Cardiac fibroblast (primary cell): Measurements from ENCODE around the gene IRX1.
A peak's percentile ranks its signal among the peaks of the same experiment; 100 is the strongest.

Source experiments
- DNase-seq, 2 donors: peaks; one replicate each; pipeline versions ENCODE4 v3.0.0 to v3.0.0-alpha.2; 2010; ENCODE audit warnings: low read depth in 2 of 2
- H3K4me3 ChIP-seq, 2 donors: replicated peaks in 1 of 2; 1 replicate in 1 of 2; 2 replicates in 1 of 2; pipeline ENCODE4 v1.5.1; 2011; ENCODE audit warnings: low read depth in 2 of 2, low read length in 2 of 2, mild to moderate bottlenecking in 2 of 2, moderate library complexity in 1 of 2
- TF ChIP-seq, protein P1 (sequence below): IDR thresholded peaks from one replicate; pipeline ENCODE4 v1.5.1; 2011; ENCODE audit warnings: low read depth, mild to moderate bottlenecking, low read length, inconsistent platforms

Gene IRX1

DNA sequence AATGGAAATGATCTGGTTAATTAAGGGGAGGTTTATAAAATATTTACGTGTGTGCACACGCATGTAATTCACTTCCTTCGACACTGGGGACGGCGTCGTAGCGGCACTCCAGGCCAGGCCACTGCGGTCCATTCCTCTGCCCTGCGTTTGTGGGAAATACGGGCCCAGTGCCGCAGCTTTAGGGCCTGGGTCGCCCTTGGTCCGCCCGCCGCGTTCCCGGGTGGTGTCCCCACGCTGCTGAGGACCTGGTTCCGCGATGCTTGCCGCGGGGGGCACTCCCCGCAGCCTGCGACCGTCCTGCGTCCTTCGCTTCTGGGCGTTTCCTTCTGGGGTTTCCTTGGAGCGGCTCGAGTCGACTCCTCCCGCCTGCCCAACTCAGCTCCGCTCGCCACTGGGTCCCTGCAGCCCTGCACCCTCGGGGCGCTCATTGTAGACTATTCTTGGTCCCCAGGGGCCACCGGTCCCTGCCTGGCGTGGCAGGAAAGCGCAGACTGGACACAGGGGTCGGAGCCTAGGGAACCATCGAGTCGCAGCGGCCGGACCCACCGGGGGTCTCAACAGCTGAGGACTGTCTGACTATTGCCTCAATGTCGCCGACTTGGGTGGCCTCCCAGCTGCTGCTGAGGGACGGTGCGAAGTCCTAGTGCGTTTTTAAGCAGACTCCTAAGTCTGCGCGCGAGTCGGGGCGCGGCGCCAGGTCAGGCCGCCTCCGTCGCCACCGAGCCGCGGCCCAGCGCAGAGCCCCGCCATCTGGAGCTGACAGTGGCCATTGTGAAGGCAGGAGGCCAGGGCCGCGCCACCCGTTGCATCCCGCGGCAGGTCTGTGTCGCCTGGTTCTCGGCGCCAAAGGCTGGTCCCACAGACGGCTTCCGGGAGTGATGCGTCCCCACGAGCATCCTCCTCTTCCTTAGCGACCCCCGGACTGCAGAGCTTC, 4.4 kb upstream of the IRX1 start:
- no peak for DNase-seq
- no peak overlapping the region for H3K4me3 ChIP-seq
- TF ChIP-seq, protein P1, sequence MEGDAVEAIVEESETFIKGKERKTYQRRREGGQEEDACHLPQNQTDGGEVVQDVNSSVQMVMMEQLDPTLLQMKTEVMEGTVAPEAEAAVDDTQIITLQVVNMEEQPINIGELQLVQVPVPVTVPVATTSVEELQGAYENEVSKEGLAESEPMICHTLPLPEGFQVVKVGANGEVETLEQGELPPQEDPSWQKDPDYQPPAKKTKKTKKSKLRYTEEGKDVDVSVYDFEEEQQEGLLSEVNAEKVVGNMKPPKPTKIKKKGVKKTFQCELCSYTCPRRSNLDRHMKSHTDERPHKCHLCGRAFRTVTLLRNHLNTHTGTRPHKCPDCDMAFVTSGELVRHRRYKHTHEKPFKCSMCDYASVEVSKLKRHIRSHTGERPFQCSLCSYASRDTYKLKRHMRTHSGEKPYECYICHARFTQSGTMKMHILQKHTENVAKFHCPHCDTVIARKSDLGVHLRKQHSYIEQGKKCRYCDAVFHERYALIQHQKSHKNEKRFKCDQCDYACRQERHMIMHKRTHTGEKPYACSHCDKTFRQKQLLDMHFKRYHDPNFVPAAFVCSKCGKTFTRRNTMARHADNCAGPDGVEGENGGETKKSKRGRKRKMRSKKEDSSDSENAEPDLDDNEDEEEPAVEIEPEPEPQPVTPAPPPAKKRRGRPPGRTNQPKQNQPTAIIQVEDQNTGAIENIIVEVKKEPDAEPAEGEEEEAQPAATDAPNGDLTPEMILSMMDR, result no peak

DNA sequence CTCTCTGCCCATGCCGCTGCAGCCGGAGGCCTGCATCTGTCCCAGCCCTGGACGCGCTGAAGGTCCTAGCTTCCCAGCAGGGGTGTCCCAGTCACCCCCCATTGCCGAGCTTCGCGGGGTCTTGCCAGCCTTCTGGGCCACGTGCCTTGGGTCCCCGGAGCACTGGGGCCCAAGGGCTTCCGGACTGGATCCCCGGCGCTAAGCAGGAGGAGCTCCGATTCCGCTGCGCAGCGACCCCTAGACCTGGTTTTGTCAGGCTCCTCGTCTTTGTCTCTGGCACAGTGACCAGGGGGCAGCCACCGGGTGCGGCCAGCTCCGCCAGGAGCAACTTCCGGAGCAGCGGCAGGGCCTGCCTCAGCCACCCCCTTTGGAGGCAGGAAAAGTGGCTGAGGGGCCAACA, 3.3 kb upstream of the IRX1 start:
- TF ChIP-seq, protein P1, result no peak
- no peak overlapping the region for H3K4me3 ChIP-seq
- no peak for DNase-seq

DNA sequence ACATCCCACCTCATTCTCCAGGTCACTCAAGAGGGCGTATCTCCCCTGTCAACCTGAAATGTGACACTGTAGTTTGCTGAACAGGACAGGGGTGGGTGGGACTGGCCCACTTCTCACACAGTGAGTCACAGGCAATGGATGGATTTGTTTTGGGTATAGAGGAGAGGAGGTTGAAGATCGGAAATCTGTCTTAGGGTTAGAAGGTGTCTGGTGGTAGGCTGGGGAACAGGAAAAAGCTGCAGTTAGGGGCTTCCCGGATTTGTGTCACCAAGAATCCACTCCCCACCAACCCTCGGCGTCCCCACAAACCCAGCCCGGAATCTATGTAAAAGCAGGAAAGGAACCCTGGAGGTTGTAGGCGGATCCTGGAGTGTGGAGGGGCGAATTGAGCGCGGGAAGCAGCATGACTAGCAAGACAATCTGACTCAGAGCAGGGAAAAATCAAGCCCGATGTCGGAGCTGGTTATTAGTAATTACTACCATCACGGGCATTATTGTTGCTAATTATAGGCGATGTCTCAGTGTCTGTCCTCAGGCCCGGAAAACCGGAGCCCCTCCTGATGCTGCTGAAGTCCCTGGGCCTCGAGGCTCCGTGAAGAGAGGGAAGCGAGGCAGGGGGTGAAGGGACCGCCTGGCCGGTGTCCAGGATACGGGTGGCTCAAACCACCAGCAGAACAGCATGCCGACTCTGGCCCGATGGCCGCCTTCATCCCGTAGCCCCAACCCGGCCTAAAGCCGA, 1.7 kb upstream of the IRX1 start:
- H3K4me3 ChIP-seq, result no peak overlapping the region
- DNase-seq, result no peak
- TF ChIP-seq, protein P1, result no peak

DNA sequence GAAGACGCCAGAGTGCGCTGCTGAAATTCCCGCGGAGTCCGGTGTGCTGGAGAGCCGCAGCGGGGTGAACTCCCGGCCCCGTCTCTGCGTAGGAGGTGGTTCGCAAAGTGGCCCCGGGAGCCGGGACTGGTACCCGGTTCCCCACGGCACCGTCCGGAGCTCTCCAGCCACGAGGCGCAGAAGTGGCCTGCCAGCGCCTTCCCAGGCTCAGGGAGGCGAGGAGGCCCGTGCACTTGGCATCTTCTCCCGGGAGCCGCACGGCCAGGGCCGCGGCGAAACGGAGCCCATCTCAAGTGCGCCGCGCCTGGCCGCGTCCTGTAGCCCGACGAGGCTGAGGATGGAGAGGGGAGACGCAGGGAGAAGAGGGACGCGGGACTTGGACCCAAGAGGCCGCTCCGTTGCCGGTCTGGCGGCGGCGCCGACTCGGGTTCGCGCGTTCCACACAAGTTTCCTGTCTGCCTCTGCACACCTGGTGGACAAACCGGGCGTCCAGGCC, 1.1 kb upstream of the IRX1 start:
- no peak overlapping the region for H3K4me3 ChIP-seq
- DNase-seq, result no peak
- TF ChIP-seq, protein P1, result no peak

DNA sequence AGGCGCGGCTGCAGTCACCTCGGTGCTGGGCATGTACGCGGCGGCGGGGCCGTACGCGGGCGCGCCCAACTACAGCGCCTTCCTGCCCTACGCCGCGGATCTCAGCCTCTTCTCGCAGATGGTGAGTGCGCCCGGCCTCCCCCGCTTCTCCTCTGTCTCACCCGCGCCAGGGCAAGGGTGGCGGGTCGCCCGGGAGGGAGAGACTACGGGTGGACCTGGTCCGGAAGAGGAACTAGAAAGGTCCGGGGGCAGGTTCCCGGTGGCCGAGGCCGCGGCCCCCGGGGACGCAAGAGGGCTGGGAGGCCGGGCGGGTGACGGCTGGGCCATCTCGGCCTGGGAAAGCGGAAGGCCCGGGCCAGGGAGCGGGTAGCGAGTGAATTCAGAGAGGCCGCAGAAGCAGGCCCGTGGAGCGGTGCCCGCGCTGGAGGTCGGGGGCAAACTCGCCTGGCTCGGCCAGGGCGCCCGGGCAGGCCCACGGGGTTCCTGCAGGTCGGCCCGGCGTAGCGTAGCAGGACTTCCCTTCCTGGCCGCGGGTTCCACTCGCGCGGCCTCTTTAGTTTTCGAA, 711 bp downstream of the IRX1 start:
- H3K4me3 ChIP-seq, result peak overlapping the region in 1 of 2 donors; percentile 36
- TF ChIP-seq, protein P1, result no peak
- no peak for DNase-seq

DNA sequence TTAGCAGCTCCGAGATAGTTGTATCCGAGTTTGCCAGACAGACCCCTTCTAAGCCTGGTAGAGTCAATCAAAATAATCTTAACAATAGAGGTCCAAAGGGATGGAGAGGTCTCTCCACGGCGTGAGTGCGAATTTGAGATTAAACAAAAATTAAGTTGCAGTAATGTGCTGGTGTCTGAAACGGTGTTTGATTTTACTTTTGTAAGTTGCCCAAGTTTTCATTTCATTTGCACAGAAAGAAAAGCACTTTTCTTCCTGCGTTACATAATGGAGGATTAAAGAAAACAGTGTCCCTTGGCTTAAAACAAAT, 1.2 kb downstream of the IRX1 start:
- peak overlapping the region in 1 of 2 donors; percentile 36 for H3K4me3 ChIP-seq
- no peak for DNase-seq
- TF ChIP-seq, protein P1, result no peak
